ENCODE measurements around the gene TFEC.

GRCh38 chr7:115951547-115951946 is 79.0 kb downstream of the TFEC start:
- TF ChIP-seq CTCF (IDR thresholded peaks at IDR 0.05; ENCODE audit: poor library complexity) (no peak), EZH2phosphoT487 (IDR thresholded peaks at IDR 0.05; ENCODE audit: low read depth, severe bottlenecking, unreplicated experiment) (no peak)

All from hepatocyte (in vitro differentiated cells).